ENCODE measurements around the gene TMEM45B. TPM values are rescaled to one million over a fixed set of nuclear protein-coding genes. Genes with fewer than 3 reads are reported as not detected.

Gene TMEM45B
- total RNA-seq, 2 experiments from 2014 or later: 2.1 to 3.1 TPM

GRCh38 chr11:129884581-129884980 is 68.9 kb downstream of the TMEM45B start:
- H3K9me3 Mint-ChIP-seq (ENCODE audit: low read depth): no peaks in the 10 kb centered on the region
- peaks cover 69% of the 10 kb centered on the region for H3K36me3 Mint-ChIP-seq (ENCODE audit: low read depth)
- ATAC-seq (no peak), DNase-seq (no peak)
- ChIA-PET CTCF (interaction anchor here (2.0 kb wide), 1 partner anchor 248 kb away, joined by 7 read pairs; no protein-coding TSS in a partner anchor), POLR2A (interaction anchor here (0.6 kb wide), 1 partner anchor 106 kb away, joined by 3 read pairs; no protein-coding TSS in a partner anchor)
- no peaks in the 10 kb centered on the region for H3K27me3 Mint-ChIP-seq
- H3K4me1 Mint-ChIP-seq: peaks cover 16% of the 10 kb centered on the region
- no peak overlapping the region for H3K4me3 Mint-ChIP-seq
- intact Hi-C loops (cut with DNase I, micrococcal nuclease): no loop called here
- no peak overlapping the region for H3K27ac Mint-ChIP-seq

- H3K4me3 Mint-ChIP-seq: no peak overlapping the region
- H3K9me3 Mint-ChIP-seq (ENCODE audit: low read depth): no peaks in the 10 kb centered on the region
- H3K36me3 Mint-ChIP-seq (ENCODE audit: low read depth): peaks cover 71% of the 10 kb centered on the region
- ChIA-PET POLR2A (no interaction called here), CTCF (interaction anchor here (0.7 kb wide), 1 partner anchor 277 kb away, joined by 3 read pairs; no protein-coding TSS in a partner anchor)
- peaks cover 24% of the 10 kb centered on the region for H3K4me1 Mint-ChIP-seq
- no peak for ATAC-seq
- no peak overlapping the region for H3K27ac Mint-ChIP-seq
- H3K27me3 Mint-ChIP-seq: no peaks in the 10 kb centered on the region
- no peak for DNase-seq
- intact Hi-C loops (cut with DNase I, micrococcal nuclease): no loop called here
These were observed 69.7 kb downstream of the TMEM45B start for GRCh38 chr11:129885381-129885780.

GRCh38 chr11:129888451-129888850 is 72.8 kb downstream of the TMEM45B start:
- H3K27me3 Mint-ChIP-seq: no peaks in the 10 kb centered on the region
- POLR2A ChIA-PET: no interaction called here
- H3K36me3 Mint-ChIP-seq (ENCODE audit: low read depth): peaks cover 66% of the 10 kb centered on the region
- DNase-seq: peak; percentile 16
- peaks cover 45% of the 10 kb centered on the region for H3K4me1 Mint-ChIP-seq
- H3K27ac Mint-ChIP-seq: peak overlapping the region; percentile 60
- CTCF ChIA-PET: interaction anchor here (0.6 to 1.0 kb wide), 2 partner anchors 48 to 244 kb away, joined by 3 to 4 read pairs; no protein-coding TSS in a partner anchor
- no peak overlapping the region for H3K4me3 Mint-ChIP-seq
- H3K9me3 Mint-ChIP-seq (ENCODE audit: low read depth): no peaks in the 10 kb centered on the region
- intact Hi-C loops (cut with DNase I, micrococcal nuclease): no loop called here
- ATAC-seq: peak; percentile 75

GRCh38 chr11:129894278-129895125 is 78.9 kb downstream of the TMEM45B start:
- DNase-seq (no peak), ATAC-seq (no peak)
- intact Hi-C loops (cut with DNase I, micrococcal nuclease): loop anchor here in 1 of 2 experiments (1.0 kb wide), 7 partner anchors 80 to 1022 kb away; partner anchors contain the start of genes APLP2, PRDM10, SNX19 and ZBTB44
- peaks cover 26% of the 10 kb centered on the region for H3K36me3 Mint-ChIP-seq (ENCODE audit: low read depth)
- no peaks in the 10 kb centered on the region for H3K27me3 Mint-ChIP-seq
- H3K4me3 Mint-ChIP-seq: peak overlapping the region; percentile 84
- POLR2A ChIA-PET: no interaction called here
- H3K9me3 Mint-ChIP-seq (ENCODE audit: low read depth): no peaks in the 10 kb centered on the region
- peaks cover 49% of the 10 kb centered on the region for H3K4me1 Mint-ChIP-seq
- CTCF ChIA-PET: interaction anchor here (0.7 to 1.9 kb wide), 6 partner anchors 13 to 240 kb away, joined by 3 to 9 read pairs (median 4); partner anchors contain the start of genes APLP2 and PRDM10
- peak overlapping the region; percentile 69 for H3K27ac Mint-ChIP-seq

GRCh38 chr11:129895126-129896041 is 79.7 kb downstream of the TMEM45B start, which contains the start of gene NFRKB:
NFRKB (minus strand) TSS chr11:129895578; CDS start chr11:129892849, 2,729 bp downstream.
- peak; percentile 94 for DNase-seq
- Mint-ChIP-seq H3K4me1 (peaks cover 41% of the 10 kb centered on the region), H3K4me3 (peak within 1 kb of the TSS; percentile 84), H3K27me3 (no peaks in the 10 kb centered on the region), H3K36me3 (ENCODE audit: low read depth) (peaks cover 22% of the 10 kb centered on the region), H3K27ac (peak within 1 kb of the TSS; percentile 71), H3K9me3 (ENCODE audit: low read depth) (no peaks in the 10 kb centered on the region)
- peak; percentile 99 for ATAC-seq
- intact Hi-C loops (cut with DNase I, micrococcal nuclease): loop anchor here in 1 of 2 experiments (1.0 kb wide), 7 partner anchors 81 to 1021 kb away; partner anchors contain the start of genes APLP2, PRDM10, SNX19 and ZBTB44
- POLR2A ChIA-PET: interaction anchor here (0.5 kb wide), 1 partner anchor 236 kb away, joined by 3 read pairs; no protein-coding TSS in a partner anchor
- CTCF ChIA-PET: interaction anchor here (0.7 to 1.9 kb wide), 5 partner anchors 14 to 239 kb away, joined by 3 to 9 read pairs (median 4); partner anchors contain the start of gene APLP2

- Mint-ChIP-seq H3K36me3 (ENCODE audit: low read depth) (peaks cover 22% of the 10 kb centered on the region), H3K27me3 (no peaks in the 10 kb centered on the region), H3K4me3 (peak overlapping the region; percentile 84), H3K9me3 (ENCODE audit: low read depth) (no peaks in the 10 kb centered on the region), H3K4me1 (peaks cover 41% of the 10 kb centered on the region), H3K27ac (peak overlapping the region; percentile 71)
- ChIA-PET CTCF (interaction anchor here (1.2 to 1.5 kb wide), 2 partner anchors 97 to 236 kb away, joined by 3 to 5 read pairs; no protein-coding TSS in a partner anchor), POLR2A (no interaction called here)
- DNase-seq (no peak), ATAC-seq (no peak)
- intact Hi-C loops (cut with DNase I, micrococcal nuclease): no loop called here
These were observed 80.4 kb downstream of the TMEM45B start for GRCh38 chr11:129896062-129896461.

GRCh38 chr11:129905402-129905801 is 89.8 kb downstream of the TMEM45B start:
- CTCF ChIA-PET: interaction anchor here (1.0 to 1.3 kb wide), 2 partner anchors 21 to 25 kb away, joined by 3 to 4 read pairs; no protein-coding TSS in a partner anchor
- POLR2A ChIA-PET: no interaction called here
- intact Hi-C loops (cut with DNase I, micrococcal nuclease): no loop called here

More at GRCh38 chr11:129905402-129905801, 89.8 kb downstream of the TMEM45B start:
- Mint-ChIP-seq H3K27me3 (no peaks in the 10 kb centered on the region), H3K4me3 (no peak overlapping the region), H3K27ac (no peak overlapping the region), H3K4me1 (no peaks in the 10 kb centered on the region), H3K9me3 (ENCODE audit: low read depth) (no peaks in the 10 kb centered on the region), H3K36me3 (ENCODE audit: low read depth) (peaks cover 29% of the 10 kb centered on the region)
- ATAC-seq: no peak
- no peak for DNase-seq

Other genes starting within 250 kb of the TMEM45B start
- gene NFRKB, start 79.7 kb downstream of the TMEM45B start, total RNA-seq: 10 to 100 TPM; 27.3 to 31.0 TPM
- gene PRDM10, start 187.0 kb downstream of the TMEM45B start, total RNA-seq: 10 to 100 TPM; 15.4 to 17.3 TPM